HepG2 (cell line): ENCODE results near the gene SAPCD1. TPM values are rescaled to one million over a fixed set of nuclear protein-coding genes. Genes with fewer than 3 reads are reported as not detected.
A peak's percentile ranks its signal among the peaks of the same experiment; 100 is the strongest.

Experiments
- FOXA3 ChIP-seq: IDR thresholded peaks from 2 replicates; pipeline ENCODE4 v1.6.1; 2016; ENCODE audit warnings: missing genetic modification reagents, missing compliant biosample characterization
- NFIB ChIP-seq: sonication (generic); formaldehyde crosslinking; IDR thresholded peaks from 2 replicates; pipeline ENCODE4 v1.9.0; 2021; ENCODE audit warnings: missing genetic modification reagents, mild to moderate bottlenecking, borderline replicate concordance
- PHF21A ChIP-seq: sonication (generic); formaldehyde crosslinking; IDR thresholded peaks from 2 replicates; pipeline ENCODE4 v1.5.0; 2020; ENCODE audit warnings: mild to moderate bottlenecking, missing genetic modification reagents
- ZNF501 ChIP-seq: sonication (generic); formaldehyde crosslinking; IDR thresholded peaks from 2 replicates; pipeline ENCODE4 v1.5.1; 2020; ENCODE audit warnings: mild to moderate bottlenecking, moderate library complexity, missing genetic modification reagents
- ZNF670 ChIP-seq: sonication (generic); formaldehyde crosslinking; IDR thresholded peaks from 2 replicates; pipeline ENCODE4 v1.8.0; 2022; ENCODE audit warnings: mild to moderate bottlenecking, missing genetic modification reagents, borderline replicate concordance
- polyA plus RNA-seq, 8 experiments: library from polyadenylated mRNA; depleted of rRNA in 3 of 8; stranded (reverse) in 7 of 8; unstranded in 1 of 8; fragments of >200 nt; fragmentation: Illumina TruSeq in 4 of 8; extraction: Trizol in 4 of 8; gene quantifications; 2 replicates each; pipeline versions ENCODE4 v1.2.1 to v1.2.3, GENCODE V29; 2011 to 2016; ENCODE audit warnings: low read depth in 4 of 8, missing spikeins in 1 of 8, mixed read lengths in 1 of 8; ENCODE audit not compliant: insufficient read depth in 1 of 8
- total RNA-seq, 5 experiments: library from RNA; depleted of rRNA; stranded (reverse); fragments of >200 nt; fragmentation: Illumina TruSeq; extraction: Trizol; gene quantifications; 2 replicates each; pipeline ENCODE4 v1.2.3, GENCODE V29; 2016; ENCODE audit warnings: low read depth in 1 of 5
- TF ChIP-seq, protein P1 (sequence below): sonication (generic); formaldehyde crosslinking; IDR thresholded peaks from 2 replicates; pipeline ENCODE4 v1.8.1; 2023; ENCODE audit warnings: mild to moderate bottlenecking, inconsistent platforms, moderate library complexity, missing genetic modification reagents, borderline replicate concordance
- TF ChIP-seq, protein P2 (sequence below): IDR thresholded peaks from 2 replicates; pipeline ENCODE4 v1.6.1; 2018; ENCODE audit warnings: missing genetic modification reagents, mild to moderate bottlenecking, missing compliant biosample characterization
- TF ChIP-seq, protein P3 (sequence below): sonication (generic); formaldehyde crosslinking; IDR thresholded peaks from 2 replicates; pipeline ENCODE4 v1.4.0; 2020; ENCODE audit warnings: mild to moderate bottlenecking, low read depth, missing genetic modification reagents

Gene SAPCD1
- total and polyA plus RNA-seq, 2 of the 13 experiments (the other 11 are each of a cell fraction or from before 2014, with no cell fraction given) = 2.5 to 3.9 TPM

GRCh38 chr6:31729979-31730630 lies 32.4 kb upstream of the SAPCD1 start (continued):
- peak; percentile 65; the same call in 1 of the 2 replicates for TF ChIP-seq ZNF670 (CRISPR knock-in tag)
- TF ChIP-seq, protein P1, sequence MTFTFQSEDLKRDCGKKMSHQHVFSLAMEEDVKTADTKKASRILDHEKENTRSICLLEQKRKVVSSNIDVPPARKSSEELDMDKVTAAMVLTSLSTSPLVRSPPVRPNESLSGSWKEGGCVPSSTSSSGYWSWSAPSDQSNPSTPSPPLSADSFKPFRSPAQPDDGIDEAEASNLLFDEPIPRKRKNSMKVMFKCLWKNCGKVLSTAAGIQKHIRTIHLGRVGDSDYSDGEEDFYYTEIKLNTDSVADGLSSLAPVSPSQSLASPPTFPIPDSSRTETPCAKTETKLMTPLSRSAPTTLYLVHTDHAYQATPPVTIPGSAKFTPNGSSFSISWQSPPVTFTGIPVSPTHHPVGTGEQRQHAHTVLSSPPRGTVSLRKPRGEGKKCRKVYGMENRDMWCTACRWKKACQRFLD = 0 out of 2 replicates have a peak, but pooled peaks have one; percentile 64
- TF ChIP-seq, protein P2, sequence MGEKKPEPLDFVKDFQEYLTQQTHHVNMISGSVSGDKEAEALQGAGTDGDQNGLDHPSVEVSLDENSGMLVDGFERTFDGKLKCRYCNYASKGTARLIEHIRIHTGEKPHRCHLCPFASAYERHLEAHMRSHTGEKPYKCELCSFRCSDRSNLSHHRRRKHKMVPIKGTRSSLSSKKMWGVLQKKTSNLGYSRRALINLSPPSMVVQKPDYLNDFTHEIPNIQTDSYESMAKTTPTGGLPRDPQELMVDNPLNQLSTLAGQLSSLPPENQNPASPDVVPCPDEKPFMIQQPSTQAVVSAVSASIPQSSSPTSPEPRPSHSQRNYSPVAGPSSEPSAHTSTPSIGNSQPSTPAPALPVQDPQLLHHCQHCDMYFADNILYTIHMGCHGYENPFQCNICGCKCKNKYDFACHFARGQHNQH (CRISPR knock-in tag) = peak; percentile 10; the same call in 1 of the 2 replicates
- TF ChIP-seq ZNF501 (CRISPR knock-in tag) = peak; percentile 92
- TF ChIP-seq, protein P3, sequence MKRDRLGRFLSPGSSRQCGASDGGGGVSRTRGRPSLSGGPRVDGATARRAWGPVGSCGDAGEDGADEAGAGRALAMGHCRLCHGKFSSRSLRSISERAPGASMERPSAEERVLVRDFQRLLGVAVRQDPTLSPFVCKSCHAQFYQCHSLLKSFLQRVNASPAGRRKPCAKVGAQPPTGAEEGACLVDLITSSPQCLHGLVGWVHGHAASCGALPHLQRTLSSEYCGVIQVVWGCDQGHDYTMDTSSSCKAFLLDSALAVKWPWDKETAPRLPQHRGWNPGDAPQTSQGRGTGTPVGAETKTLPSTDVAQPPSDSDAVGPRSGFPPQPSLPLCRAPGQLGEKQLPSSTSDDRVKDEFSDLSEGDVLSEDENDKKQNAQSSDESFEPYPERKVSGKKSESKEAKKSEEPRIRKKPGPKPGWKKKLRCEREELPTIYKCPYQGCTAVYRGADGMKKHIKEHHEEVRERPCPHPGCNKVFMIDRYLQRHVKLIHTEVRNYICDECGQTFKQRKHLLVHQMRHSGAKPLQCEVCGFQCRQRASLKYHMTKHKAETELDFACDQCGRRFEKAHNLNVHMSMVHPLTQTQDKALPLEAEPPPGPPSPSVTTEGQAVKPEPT = 0 out of 2 replicates have a peak, but pooled peaks have one; percentile 38
- TF ChIP-seq FOXA3 (CRISPR knock-in tag) = no peak
- peak; percentile 39; the same call in 1 of the 2 replicates for TF ChIP-seq PHF21A (CRISPR knock-in tag)
- no peak for TF ChIP-seq NFIB (CRISPR knock-in tag)
